HepG2 (cell line): ENCODE results near the gene KRTAP10-8.

ENCODE experiments used
- CTCF ChIP-seq: sonication (generic); formaldehyde crosslinking; IDR thresholded peaks from 2 replicates; pipeline ENCODE4 v1.5.0; 2020; ENCODE audit warnings: mild to moderate bottlenecking, missing genetic modification reagents, moderate library complexity
- TCF12 ChIP-seq, 2 experiments: fragments of 450-650 bp in 1 of 2; sonication (generic) in 1 of 2; formaldehyde crosslinking in 1 of 2; IDR thresholded peaks; 2 replicates each; pipeline versions ENCODE4 v1.6.1 to v1.8.0; 2017 to 2022; ENCODE audit warnings: antibody characterized with exemption in 1 of 2, mild to moderate bottlenecking in 1 of 2, missing genetic modification reagents in 1 of 2, moderate library complexity in 1 of 2
- ZNF496 ChIP-seq: sonication (generic); formaldehyde crosslinking; IDR thresholded peaks from 2 replicates; pipeline ENCODE4 v1.8.1; 2023; ENCODE audit warnings: mild to moderate bottlenecking, moderate library complexity, missing genetic modification reagents; ENCODE audit not compliant: insufficient replicate concordance

- TF ChIP-seq ZNF496: no peak
- no peak for TF ChIP-seq TCF12 (IDR thresholded peaks at IDR 0.05)
- TF ChIP-seq TCF12 (CRISPR knock-in tag; IDR thresholded peaks at IDR 0.05): no peak
- no peak for TF ChIP-seq CTCF (CRISPR knock-in tag)
These were observed 47.2 kb downstream of the KRTAP10-8 start for GRCh38 chr21:44658913-44659595.
